GM12872 (cell line): ENCODE data around the gene PSMB7.

ENCODE experiments used
- CTCF ChIP-seq: IDR thresholded peaks from 3 replicates; pipeline ENCODE4 v1.5.1; 2011; ENCODE audit warnings: low read depth, mild to moderate bottlenecking, low read length, moderate library complexity; ENCODE audit not compliant: insufficient read depth

Gene PSMB7

GRCh38 chr9:124454791-124455443, 39.7 kb upstream of the PSMB7 start:
- no peak for TF ChIP-seq CTCF

GRCh38 chr9:124454296-124454695, 39.1 kb upstream of the PSMB7 start:
- no peak for TF ChIP-seq CTCF

DNA sequence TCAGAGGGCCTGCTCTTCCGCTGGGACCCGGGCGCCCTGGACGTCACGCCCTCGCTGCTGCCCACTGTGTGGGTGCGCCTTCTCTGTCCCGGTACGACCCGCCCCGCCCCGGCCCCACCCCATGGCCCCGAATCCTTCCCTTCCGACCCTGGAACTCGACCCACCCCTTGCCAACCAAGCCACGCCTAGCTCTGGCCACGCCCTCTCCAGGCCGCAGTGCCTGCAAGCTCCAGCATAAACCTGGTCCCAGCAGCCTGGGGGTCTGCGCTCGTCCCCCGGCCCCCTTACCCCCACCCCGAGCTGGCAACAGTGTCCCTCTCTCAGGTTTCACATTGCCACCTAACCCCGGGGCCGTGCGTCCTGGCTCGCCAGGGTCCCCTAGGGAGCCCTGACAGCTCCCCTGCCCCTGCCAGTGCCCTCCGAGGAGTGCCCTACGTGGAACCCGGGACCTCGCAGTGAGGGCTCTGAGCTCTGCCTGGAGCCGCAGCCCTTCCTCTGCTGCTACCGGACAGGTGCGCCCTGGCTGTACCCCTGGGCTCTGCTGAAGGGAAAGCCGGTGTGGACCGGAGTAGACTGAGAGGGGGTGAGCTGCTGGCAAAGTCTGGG, 38.4 kb upstream of the PSMB7 start:
- TF ChIP-seq CTCF = no peak

- TF ChIP-seq CTCF = no peak
Measured at GRCh38 chr9:124452841-124453585, 37.8 kb upstream of the PSMB7 start.

DNA sequence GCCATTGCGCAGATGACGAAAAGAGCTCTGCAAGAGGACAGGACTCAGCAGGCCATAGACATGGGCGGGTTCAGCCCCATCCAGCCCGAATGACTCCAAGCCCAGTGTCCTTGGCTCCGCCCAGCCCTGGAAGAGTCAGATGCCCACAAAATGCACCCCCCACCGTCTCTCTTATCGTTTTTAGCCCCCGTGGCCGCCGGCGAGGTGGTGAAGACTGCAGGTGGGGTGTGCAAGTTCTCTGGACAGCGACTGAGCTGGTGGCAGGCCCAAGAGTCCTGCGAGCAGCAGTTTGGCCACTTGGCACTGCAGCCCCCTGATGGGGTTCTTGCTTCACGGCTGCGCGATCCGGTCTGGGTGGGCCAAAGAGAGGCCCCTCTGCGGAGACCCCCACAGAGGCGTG, 37.1 kb upstream of the PSMB7 start:
- TF ChIP-seq CTCF = no peak

GRCh38 chr9:124450931-124451661, 35.9 kb upstream of the PSMB7 start:
- TF ChIP-seq CTCF = no peak
